CD4-positive, alpha-beta T cell treated with Interleukin-1 beta for 1 hour (primary cell): ENCODE measurements around the gene CEMP1.

Source experiments
- DNase-seq, 2 donors: peaks; one replicate each; pipeline ENCODE4 v3.0.0-alpha.2; 2020 to 2022

The CEMP1 gene

GRCh38 chr16:2500430-2500917 is 30.7 kb downstream of the CEMP1 start:
- DNase-seq = no peak

- no peak for DNase-seq
Observed at GRCh38 chr16:2499890-2500429, 31.2 kb downstream of the CEMP1 start.

- no peak for DNase-seq
Observed at GRCh38 chr16:2499454-2499853, 31.8 kb downstream of the CEMP1 start.

GRCh38 chr16:2498531-2499253 is 32.5 kb downstream of the CEMP1 start:
- no peak for DNase-seq

- DNase-seq = no peak
Observed at GRCh38 chr16:2497695-2498484, 33.3 kb downstream of the CEMP1 start.

- DNase-seq = no peak
Observed at GRCh38 chr16:2497116-2497630, 34.0 kb downstream of the CEMP1 start.

GRCh38 chr16:2496223-2497115 is 34.7 kb downstream of the CEMP1 start:
- DNase-seq = no peak

GRCh38 chr16:2495041-2495440 is 36.2 kb downstream of the CEMP1 start:
- no peak for DNase-seq

- DNase-seq = no peak
Observed at GRCh38 chr16:2494616-2495015, 36.6 kb downstream of the CEMP1 start.

GRCh38 chr16:2493605-2494004 is 37.6 kb downstream of the CEMP1 start:
- DNase-seq = no peak

GRCh38 chr16:2492292-2492691 is 38.9 kb downstream of the CEMP1 start:
- DNase-seq = no peak

- DNase-seq = no peak
Observed at GRCh38 chr16:2490190-2491105, 40.8 kb downstream of the CEMP1 start.

- DNase-seq = no peak
Observed at GRCh38 chr16:2489581-2489980, 41.6 kb downstream of the CEMP1 start.

GRCh38 chr16:2487903-2488531 is 43.2 kb downstream of the CEMP1 start:
- DNase-seq = no peak

GRCh38 chr16:2487517-2487842 is 43.7 kb downstream of the CEMP1 start:
- DNase-seq = no peak

GRCh38 chr16:2486645-2487516 is 44.3 kb downstream of the CEMP1 start:
- peak; percentile 86 to 89 for DNase-seq

- no peak for DNase-seq
Observed at GRCh38 chr16:2485811-2486507, 45.2 kb downstream of the CEMP1 start.

GRCh38 chr16:2484898-2485508 is 46.2 kb downstream of the CEMP1 start:
- DNase-seq = no peak
